ENCODE data around the gene LENG8.

GRCh38 chr19:54421521-54421920 is 27.5 kb upstream of the LENG8 start:
- no peak for TF ChIP-seq CTCF (IDR thresholded peaks at IDR 0.05)
- TF ChIP-seq POLR2A (IDR thresholded peaks at IDR 0.05), result no peak
